Omental fat pad (tissue), 4 donors: ENCODE results near the gene SENP1. TPM values are rescaled to one million over a fixed set of nuclear protein-coding genes. Genes with fewer than 3 reads are reported as not detected.

Source experiments
- ATAC-seq: fragments of 150-250 bp; one replicate; pipeline ENCODE4 v1.9.1; 2016; ENCODE audit warnings: mild to moderate bottlenecking, moderate library complexity; ENCODE audit not compliant: low FRiP score
- DNase-seq: peaks from one replicate; pipeline ENCODE4 v3.0.0-alpha.2; 2019; ENCODE audit warnings: low spot score
- total RNA-seq, 4 donors: library from RNA; depleted of rRNA; stranded (reverse); fragments of >200 nt; gene quantifications; one replicate each; pipeline ENCODE4 v1.1.0, GENCODE V29; 2016
- TF ChIP-seq, protein P1 (sequence below), 3 donors: fragments of 450-650 bp; IDR thresholded peaks; one replicate each; pipeline ENCODE4 v1.5.1; 2016 to 2017; ENCODE audit warnings: antibody characterized with exemption in 3 of 3, mild to moderate bottlenecking in 3 of 3, moderate library complexity in 2 of 3

SENP1 gene
- total RNA-seq, 4 donors from 2014 or later = 13.6 to 23.0 (median 18.2) TPM

DNA sequence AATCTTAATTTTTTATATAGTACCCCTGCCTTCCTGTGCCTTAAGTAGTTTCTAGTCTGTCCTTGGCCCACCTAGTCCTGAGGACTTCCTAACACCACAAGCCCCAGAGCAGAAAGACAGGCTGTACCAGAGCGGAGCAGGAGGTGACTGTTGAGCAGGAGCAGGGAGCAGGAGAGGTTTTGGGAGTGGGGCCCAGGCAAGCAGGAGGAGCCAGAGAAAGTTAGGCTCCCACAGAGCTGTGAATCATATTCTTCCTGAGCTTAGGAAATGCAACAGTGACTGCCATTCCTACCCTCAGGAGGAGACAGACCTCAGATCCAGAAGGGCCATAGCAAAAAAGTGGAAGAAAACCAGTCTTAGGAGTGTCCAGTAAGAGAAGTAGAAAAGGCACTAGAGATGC lies 73.3 kb downstream of the SENP1 start:
- ATAC-seq (no peak), DNase-seq (no peak)
- TF ChIP-seq, protein P1, sequence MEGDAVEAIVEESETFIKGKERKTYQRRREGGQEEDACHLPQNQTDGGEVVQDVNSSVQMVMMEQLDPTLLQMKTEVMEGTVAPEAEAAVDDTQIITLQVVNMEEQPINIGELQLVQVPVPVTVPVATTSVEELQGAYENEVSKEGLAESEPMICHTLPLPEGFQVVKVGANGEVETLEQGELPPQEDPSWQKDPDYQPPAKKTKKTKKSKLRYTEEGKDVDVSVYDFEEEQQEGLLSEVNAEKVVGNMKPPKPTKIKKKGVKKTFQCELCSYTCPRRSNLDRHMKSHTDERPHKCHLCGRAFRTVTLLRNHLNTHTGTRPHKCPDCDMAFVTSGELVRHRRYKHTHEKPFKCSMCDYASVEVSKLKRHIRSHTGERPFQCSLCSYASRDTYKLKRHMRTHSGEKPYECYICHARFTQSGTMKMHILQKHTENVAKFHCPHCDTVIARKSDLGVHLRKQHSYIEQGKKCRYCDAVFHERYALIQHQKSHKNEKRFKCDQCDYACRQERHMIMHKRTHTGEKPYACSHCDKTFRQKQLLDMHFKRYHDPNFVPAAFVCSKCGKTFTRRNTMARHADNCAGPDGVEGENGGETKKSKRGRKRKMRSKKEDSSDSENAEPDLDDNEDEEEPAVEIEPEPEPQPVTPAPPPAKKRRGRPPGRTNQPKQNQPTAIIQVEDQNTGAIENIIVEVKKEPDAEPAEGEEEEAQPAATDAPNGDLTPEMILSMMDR (IDR thresholded peaks at IDR 0.05) = no peak

DNA sequence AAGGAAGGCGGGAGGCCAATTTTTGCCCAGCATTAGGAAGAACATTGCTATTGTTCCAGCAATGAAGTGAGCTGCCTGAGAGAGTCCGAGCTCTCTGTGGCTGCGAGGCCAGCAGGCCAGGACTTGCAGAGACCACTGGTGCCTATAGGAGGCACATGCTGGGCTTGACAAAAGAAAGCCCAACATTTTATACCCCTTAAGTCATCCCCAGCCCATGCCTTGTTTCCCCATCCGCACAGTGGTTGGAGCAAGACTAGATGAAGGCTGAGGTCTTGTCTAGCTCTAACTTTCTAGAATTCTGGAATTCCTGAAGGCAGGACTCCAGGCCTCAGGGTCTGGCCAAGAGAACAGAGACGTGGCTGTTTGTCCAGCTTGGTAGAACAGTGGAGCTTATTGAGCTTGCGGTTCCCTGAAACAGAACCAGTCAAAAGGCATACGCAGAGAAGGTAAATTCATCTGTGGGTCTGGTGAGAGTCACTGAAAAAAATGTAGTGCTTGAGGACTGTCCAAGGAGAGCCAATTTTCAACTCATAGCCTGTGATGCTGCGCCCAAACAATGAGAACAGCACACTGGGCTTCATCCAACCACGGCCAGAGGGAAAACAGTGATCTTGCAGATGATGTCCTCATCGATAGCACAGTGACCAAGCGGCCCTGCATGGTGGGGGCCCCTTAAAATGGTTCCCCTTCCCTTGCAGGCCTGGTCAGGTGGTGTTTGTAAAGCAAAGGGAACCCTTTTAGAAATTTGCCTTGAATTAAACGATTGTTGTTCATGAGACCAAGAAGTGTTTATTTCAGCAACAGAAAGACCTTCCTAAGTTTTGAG lies 74.5 kb downstream of the SENP1 start:
- DNase-seq = no peak
- ATAC-seq = no peak
- TF ChIP-seq, protein P1 (IDR thresholded peaks at IDR 0.05) = no peak

DNA sequence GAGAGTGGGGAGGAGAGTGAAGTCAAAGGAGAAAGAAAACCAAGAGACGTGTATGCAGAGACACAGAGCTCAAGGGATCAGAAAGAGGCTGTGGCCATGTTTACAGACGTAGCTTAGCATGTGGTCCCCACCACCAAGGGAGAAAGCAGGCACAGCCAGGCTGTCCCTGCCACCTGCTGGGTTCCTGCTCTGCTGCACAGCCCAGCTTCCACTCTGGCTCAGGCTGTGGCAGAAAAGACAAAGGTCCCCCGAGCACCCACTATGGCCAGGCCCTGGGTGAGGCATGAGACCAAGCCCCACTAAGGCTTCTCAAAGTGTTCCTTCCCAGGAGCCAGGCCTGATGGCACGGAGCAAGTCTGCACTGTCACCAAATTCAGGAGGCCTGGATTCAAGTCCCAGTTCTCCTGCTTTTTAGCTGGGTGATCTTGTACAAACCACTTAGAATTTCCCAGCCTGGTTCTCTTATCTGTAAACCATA lies 75.7 kb downstream of the SENP1 start:
- TF ChIP-seq, protein P1 (IDR thresholded peaks at IDR 0.05) = no peak
- ATAC-seq = no peak
- DNase-seq = no peak

DNA sequence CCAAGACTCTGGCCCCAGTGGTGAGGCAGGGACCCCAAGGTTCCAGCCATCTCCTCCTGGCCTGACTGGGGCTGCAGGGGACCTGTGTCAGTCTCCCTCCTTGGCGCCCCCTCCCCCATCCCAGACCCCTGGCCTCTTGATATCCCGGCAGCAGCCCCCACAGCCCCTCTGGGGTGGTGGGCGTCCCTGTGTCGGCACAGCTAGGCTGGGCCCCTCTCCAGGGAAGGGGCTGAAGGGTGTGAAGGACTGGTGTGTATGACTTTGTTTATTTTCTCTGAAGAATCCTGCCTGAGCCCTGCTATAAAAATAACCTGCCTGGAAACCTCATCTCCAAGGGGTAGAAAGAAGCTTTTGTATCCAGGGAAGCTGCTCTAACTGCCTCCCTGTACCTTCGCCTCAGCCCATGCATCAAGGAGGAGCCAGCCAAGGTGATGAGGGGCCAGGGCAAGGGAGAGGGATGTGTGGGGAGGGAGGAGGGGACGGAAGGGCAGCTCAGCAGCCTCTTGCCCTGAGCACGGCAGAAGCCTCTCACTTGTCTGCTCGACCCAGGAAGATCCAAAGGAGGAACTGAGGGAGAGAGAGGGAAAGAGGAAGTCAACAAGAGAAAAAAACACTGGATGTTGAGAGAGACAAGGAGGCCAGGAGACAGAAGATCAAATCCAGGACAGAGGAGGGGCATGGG lies 76.2 kb downstream of the SENP1 start:
- ATAC-seq (no peak), DNase-seq (no peak)
- TF ChIP-seq, protein P1 (IDR thresholded peaks at IDR 0.05) = no peak

DNA sequence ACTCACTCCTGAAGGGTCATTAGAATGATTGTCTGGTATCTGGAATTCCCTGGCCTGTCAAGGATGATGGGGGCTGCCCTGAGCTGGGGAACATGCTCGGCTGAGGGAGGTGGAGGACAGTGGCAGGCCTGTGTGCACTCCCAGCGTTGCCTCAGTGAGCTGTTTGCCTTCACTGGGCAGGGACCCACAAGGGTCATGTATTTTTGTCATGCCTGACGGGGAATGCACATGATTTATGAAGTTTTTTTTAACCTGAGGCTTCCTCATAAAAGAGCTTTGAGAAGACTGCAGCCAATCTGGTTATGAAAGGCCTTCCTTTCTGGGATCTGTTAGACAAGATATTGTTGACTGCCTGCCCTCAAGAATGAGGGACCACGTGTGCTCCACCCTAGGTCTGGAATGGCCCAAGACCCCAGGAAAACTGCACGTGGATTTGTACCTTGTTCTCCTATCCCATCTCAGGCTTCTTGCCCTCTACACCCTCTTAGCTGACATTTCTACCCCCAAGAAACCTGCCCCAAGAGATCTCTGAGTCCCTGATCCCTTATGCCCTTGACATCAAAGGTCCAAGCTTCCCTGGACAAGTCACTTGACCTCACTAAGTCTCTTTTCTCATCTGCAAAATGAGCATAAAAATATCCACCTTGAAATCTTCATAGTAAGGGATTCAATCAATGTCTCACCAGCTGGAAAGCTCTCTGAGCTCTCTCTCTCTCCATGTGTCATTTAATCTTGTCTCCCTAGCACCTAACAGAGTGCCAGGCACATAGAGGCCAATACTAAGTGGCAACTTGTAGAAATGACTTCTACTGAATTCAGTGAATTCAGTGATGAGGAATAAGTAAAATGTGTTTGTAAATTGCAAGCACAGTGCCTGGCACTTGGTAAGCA lies 77.1 kb downstream of the SENP1 start:
- ATAC-seq = no peak
- TF ChIP-seq, protein P1 (IDR thresholded peaks at IDR 0.05) = no peak
- DNase-seq = no peak

DNA sequence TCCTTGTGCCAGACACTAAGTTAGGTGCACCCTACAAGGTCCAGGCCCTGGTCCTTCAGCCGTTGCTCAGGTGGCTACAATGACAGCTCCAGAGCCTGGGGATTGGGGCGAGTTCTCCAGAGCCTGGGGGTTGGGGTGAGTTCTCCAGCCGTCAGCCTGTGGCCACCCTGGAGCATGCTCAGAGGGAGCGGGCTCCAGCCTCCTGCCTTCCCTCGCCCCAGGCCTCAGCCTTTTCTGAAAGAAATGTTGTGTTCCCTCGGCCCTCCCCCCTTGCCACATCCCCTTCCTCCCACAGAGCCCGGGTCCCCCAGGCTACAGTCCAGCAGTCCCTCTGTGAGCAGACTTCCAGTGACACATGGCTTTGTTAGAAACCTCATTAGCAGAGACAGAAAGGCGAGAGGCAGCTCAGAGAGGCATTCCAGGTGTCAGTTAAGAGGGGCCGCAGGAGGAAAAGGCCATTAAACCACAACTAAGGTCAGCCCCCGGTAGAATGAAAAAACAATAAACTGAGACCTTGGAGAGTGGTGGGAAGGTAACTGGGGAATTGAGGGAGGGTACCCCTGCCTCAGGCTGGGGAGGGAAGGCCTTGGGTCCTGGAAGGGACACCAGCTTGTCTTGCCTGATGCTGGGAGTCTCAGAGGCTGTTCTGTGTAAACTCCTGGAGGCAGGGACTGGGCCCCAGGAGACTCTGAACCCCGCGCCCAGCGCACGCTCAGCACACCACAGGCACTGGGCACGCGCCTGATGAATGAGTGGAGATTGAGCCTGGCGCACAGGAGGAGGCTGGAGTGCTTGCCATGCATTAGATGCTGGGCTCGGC lies 78.5 kb downstream of the SENP1 start:
- no peak for DNase-seq
- no peak for ATAC-seq
- TF ChIP-seq, protein P1 (IDR thresholded peaks at IDR 0.05) = no peak
